ENCODE measurements around the gene HOOK1.

HOOK1 gene

DNA sequence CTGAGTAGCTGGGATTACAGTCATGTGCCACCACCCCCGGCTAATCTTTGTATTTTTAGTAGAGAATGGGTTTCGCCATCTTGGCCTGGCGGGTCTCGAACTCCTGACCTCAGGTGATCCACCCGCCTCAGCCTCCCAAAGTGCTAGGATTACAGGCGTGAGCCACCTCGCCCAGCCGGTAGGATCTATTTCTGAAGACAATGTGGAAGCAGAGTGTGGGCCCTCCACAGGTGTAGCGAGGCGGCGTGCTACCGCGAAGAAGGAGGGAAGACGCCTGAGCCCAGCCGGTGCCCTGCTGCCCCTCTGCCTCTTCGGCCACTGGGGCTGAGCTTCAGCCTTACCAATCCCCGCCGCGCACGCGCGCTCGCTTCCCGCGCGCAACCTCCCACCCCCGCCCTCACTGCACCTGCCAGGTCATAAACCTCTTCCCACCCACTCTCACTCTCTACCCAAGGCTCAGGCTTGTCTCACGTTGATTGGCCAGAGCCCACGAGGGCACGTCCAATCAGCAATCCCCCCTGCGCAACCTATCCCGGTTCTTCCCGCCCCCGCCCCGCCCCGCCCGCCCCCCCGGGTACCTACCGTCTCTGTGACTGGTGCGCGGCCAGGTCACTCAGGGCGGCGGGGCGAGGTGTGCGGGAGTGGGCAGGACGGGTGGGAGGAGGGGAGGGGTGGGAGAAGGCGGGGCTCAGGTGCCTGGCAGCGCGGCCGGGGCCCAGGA lies 409 bp upstream of the HOOK1 start:
- Histone ChIP-seq H2AFZ (ENCODE audit: low read length) (peak overlapping the region; percentile 77), H3K4me1 (ENCODE audit: low read length) (0 out of 2 replicates have a peak, but pooled peaks cover 6% of the 10 kb centered on the region), H3F3A (ENCODE audit: insufficient read depth, low read length) (no peaks in the 10 kb centered on the region), H3K27me3 (replicated peaks; ENCODE audit: insufficient read depth, low read length) (no peaks in the 10 kb centered on the region), H3K9me2 (replicated peaks; ENCODE audit: insufficient read depth, low read length) (no peaks in the 10 kb centered on the region), H4K20me1 (ENCODE audit: insufficient read depth, low read length) (no peaks in the 10 kb centered on the region), H3K9ac (ENCODE audit: low read length) (peak overlapping the region; percentile 59; the same call in 1 of the 2 replicates), H3K9me3 (replicated peaks; ENCODE audit: insufficient read depth, low read length) (no peaks in the 10 kb centered on the region), H3K36me3 (replicated peaks; ENCODE audit: insufficient read depth, low read length) (no peaks in the 10 kb centered on the region), H3K27ac (ENCODE audit: low read length) (no peak overlapping the region), H3K4me3 (ENCODE audit: low read length) (peak overlapping the region; percentile 81), H3K79me2 (ENCODE audit: low read length) (peaks cover 34% of the 10 kb centered on the region), H3K4me2 (ENCODE audit: low read depth, low read length) (peak overlapping the region; percentile 49; the same call in 1 of the 2 replicates)
- TF ChIP-seq, protein P1, sequence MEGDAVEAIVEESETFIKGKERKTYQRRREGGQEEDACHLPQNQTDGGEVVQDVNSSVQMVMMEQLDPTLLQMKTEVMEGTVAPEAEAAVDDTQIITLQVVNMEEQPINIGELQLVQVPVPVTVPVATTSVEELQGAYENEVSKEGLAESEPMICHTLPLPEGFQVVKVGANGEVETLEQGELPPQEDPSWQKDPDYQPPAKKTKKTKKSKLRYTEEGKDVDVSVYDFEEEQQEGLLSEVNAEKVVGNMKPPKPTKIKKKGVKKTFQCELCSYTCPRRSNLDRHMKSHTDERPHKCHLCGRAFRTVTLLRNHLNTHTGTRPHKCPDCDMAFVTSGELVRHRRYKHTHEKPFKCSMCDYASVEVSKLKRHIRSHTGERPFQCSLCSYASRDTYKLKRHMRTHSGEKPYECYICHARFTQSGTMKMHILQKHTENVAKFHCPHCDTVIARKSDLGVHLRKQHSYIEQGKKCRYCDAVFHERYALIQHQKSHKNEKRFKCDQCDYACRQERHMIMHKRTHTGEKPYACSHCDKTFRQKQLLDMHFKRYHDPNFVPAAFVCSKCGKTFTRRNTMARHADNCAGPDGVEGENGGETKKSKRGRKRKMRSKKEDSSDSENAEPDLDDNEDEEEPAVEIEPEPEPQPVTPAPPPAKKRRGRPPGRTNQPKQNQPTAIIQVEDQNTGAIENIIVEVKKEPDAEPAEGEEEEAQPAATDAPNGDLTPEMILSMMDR (IDR thresholded peaks at IDR 0.05; ENCODE audit: low read length) = no peak
- TF ChIP-seq EZH2 (optimal IDR thresholded peaks at IDR 0.05; ENCODE audit: low read depth, low read length) (no peak), EZH2phosphoT487 (IDR thresholded peaks at IDR 0.05; ENCODE audit: low read length) (no peak)
- DNase-seq = peak; percentile 99

DNA sequence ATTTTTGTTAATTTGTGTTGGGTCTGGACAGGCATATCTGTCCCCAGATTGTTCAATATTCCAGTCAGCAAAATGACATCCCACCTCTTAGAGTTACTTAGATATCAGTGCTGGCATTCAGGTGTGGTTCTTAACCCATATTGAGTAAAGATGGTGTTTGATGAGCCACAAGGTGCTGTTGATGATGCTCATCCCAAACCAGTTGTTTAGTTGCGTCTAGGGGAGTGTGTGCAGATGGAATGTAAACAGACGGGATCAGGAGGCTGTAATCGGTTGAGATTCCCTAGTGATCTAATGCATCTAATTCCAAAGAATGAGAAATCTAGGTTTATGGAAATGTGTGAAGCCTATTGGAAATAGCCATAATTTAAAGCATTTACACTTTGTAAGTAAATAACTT lies 1.1 kb downstream of the HOOK1 start:
- H3F3A ChIP-seq (ENCODE audit: insufficient read depth, low read length) = no peaks in the 10 kb centered on the region
- no peaks in the 10 kb centered on the region for H3K9me3 ChIP-seq (replicated peaks; ENCODE audit: insufficient read depth, low read length)
- no peak overlapping the region for H3K9ac ChIP-seq (ENCODE audit: low read length)
- peaks cover 49% of the 10 kb centered on the region for H3K79me2 ChIP-seq (ENCODE audit: low read length)
- no peak for DNase-seq
- H4K20me1 ChIP-seq (ENCODE audit: insufficient read depth, low read length) = no peaks in the 10 kb centered on the region
- TF ChIP-seq, protein P1 (IDR thresholded peaks at IDR 0.05; ENCODE audit: low read length) = no peak
- no peak for TF ChIP-seq EZH2phosphoT487 (IDR thresholded peaks at IDR 0.05; ENCODE audit: low read length)
- TF ChIP-seq EZH2 (optimal IDR thresholded peaks at IDR 0.05; ENCODE audit: low read depth, low read length) = no peak
- no peaks in the 10 kb centered on the region for H3K36me3 ChIP-seq (replicated peaks; ENCODE audit: insufficient read depth, low read length)
- H2AFZ ChIP-seq (ENCODE audit: low read length) = no peak overlapping the region
- 0 out of 2 replicates have a peak overlapping the region, but pooled peaks have one; percentile 81 for H3K4me3 ChIP-seq (ENCODE audit: low read length)
- no peaks in the 10 kb centered on the region for H3K9me2 ChIP-seq (replicated peaks; ENCODE audit: insufficient read depth, low read length)
- peak overlapping the region; percentile 85 for H3K4me2 ChIP-seq (ENCODE audit: low read depth, low read length)
- 0 out of 2 replicates have a peak, but pooled peaks cover 6% of the 10 kb centered on the region for H3K4me1 ChIP-seq (ENCODE audit: low read length)
- H3K27ac ChIP-seq (ENCODE audit: low read length) = no peak overlapping the region
- no peaks in the 10 kb centered on the region for H3K27me3 ChIP-seq (replicated peaks; ENCODE audit: insufficient read depth, low read length)

DNA sequence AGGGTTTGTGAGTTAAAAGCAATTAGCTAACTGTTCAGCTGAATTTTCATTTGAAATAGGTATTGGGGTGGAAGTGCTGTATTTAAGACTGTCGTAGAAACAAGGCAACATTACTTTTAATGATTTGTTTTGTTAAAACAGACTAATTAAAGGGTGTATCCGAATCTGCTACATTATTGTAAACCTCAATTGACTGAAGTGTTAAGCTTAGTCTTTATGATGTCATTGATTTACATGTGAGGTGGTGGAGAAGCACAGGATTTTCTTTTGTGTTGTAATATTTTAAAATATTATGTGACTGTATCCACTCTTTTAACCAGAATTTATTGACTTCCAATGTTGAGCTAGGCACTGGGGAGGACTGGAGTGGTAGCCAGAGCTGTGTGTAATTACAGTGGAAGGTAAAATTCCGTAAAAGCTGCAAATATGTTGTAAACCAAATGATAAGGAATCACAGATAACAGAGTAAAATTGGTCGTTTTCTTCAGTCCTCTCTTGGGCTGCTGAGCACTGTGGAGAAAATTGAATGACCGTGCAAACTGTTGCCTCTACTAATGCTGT lies 1.6 kb downstream of the HOOK1 start:
- no peaks in the 10 kb centered on the region for H3K36me3 ChIP-seq (replicated peaks; ENCODE audit: insufficient read depth, low read length)
- H3F3A ChIP-seq (ENCODE audit: insufficient read depth, low read length) = no peaks in the 10 kb centered on the region
- H3K27me3 ChIP-seq (replicated peaks; ENCODE audit: insufficient read depth, low read length) = no peaks in the 10 kb centered on the region
- H3K27ac ChIP-seq (ENCODE audit: low read length) = no peak overlapping the region
- H3K4me3 ChIP-seq (ENCODE audit: low read length) = no peak overlapping the region
- H3K9ac ChIP-seq (ENCODE audit: low read length) = no peak overlapping the region
- H3K9me2 ChIP-seq (replicated peaks; ENCODE audit: insufficient read depth, low read length) = no peaks in the 10 kb centered on the region
- DNase-seq = no peak
- H3K4me2 ChIP-seq (ENCODE audit: low read depth, low read length) = no peak overlapping the region
- no peaks in the 10 kb centered on the region for H4K20me1 ChIP-seq (ENCODE audit: insufficient read depth, low read length)
- H3K79me2 ChIP-seq (ENCODE audit: low read length) = peaks cover 49% of the 10 kb centered on the region
- H2AFZ ChIP-seq (ENCODE audit: low read length) = no peak overlapping the region
- TF ChIP-seq, protein P1 (IDR thresholded peaks at IDR 0.05; ENCODE audit: low read length) = no peak
- 0 out of 2 replicates have a peak, but pooled peaks cover 6% of the 10 kb centered on the region for H3K4me1 ChIP-seq (ENCODE audit: low read length)
- no peaks in the 10 kb centered on the region for H3K9me3 ChIP-seq (replicated peaks; ENCODE audit: insufficient read depth, low read length)
